PFSK-1 (cell line): Measurements from ENCODE around the gene PRSS33.

Experiments
- FOXP2 ChIP-seq: optimal IDR thresholded peaks from 2 replicates; pipeline ENCODE3; 2011; ENCODE audit warnings: borderline replicate concordance, control low read depth, inconsistent platforms; ENCODE audit not compliant: insufficient read depth; ENCODE audit errors: extremely low read length, extremely low read depth
- POLR2AphosphoS5 ChIP-seq: IDR thresholded peaks from 2 replicates; pipeline ENCODE4 v1.6.1; 2012; ENCODE audit warnings: low read depth, mild to moderate bottlenecking, control low read depth, low read length, moderate library complexity
- SIN3A ChIP-seq: IDR thresholded peaks from 2 replicates; pipeline ENCODE4 v1.6.1; 2012; ENCODE audit warnings: mild to moderate bottlenecking, low read length, moderate library complexity, borderline replicate concordance; ENCODE audit not compliant: insufficient read depth
- TAF1 ChIP-seq: IDR thresholded peaks from 2 replicates; pipeline ENCODE4 v1.6.1; 2012; ENCODE audit warnings: low read length, control low read depth, borderline replicate concordance; ENCODE audit not compliant: insufficient read depth
- TF ChIP-seq, protein P1 (sequence below), 2 experiments: IDR thresholded peaks; 2 replicates each; pipeline versions ENCODE4 v1.6.1 to v1.8.0; 2011 to 2012; ENCODE audit warnings: low read depth in 2 of 2, low read length in 2 of 2, control low read depth in 1 of 2, inconsistent platforms in 1 of 2, mild to moderate bottlenecking in 1 of 2, moderate library complexity in 1 of 2; ENCODE audit not compliant: insufficient read depth in 1 of 2

Gene PRSS33

DNA sequence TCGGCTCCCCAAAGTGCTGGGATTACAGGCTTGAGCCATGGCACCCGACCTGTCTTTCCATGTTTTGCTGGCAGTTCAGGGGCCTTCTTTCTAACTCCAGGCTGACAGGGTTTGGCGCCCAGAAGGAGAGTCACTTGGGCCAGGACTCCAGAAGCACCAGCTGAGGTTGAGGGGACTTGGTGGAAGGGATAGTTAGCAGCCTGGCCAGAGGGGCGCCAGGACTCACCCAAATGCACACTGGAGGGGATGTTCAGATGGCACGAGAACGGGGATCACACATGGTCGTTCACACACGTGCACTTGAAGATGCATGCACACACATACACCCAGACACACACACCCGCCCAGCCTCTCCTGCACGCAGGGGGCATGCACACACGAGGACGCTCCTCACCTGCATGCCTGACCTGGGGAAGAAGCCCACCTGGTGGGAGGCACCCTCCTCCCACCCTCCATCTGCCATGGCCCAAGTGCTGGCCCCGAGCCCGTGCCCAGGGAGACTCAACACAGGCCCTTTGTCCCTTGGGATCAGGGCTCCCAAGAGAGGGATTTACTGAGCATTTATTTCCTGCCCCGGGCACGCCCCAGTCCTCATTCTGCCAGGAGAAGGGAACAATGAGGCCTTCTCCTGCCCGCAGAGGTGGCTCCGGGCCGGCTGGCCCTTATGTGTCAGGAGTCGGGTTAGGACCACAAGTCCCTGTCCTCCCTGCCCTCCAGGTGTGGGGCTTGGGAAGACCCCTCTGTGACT is 27.4 kb upstream of the PRSS33 start:
- TF ChIP-seq, protein P1, sequence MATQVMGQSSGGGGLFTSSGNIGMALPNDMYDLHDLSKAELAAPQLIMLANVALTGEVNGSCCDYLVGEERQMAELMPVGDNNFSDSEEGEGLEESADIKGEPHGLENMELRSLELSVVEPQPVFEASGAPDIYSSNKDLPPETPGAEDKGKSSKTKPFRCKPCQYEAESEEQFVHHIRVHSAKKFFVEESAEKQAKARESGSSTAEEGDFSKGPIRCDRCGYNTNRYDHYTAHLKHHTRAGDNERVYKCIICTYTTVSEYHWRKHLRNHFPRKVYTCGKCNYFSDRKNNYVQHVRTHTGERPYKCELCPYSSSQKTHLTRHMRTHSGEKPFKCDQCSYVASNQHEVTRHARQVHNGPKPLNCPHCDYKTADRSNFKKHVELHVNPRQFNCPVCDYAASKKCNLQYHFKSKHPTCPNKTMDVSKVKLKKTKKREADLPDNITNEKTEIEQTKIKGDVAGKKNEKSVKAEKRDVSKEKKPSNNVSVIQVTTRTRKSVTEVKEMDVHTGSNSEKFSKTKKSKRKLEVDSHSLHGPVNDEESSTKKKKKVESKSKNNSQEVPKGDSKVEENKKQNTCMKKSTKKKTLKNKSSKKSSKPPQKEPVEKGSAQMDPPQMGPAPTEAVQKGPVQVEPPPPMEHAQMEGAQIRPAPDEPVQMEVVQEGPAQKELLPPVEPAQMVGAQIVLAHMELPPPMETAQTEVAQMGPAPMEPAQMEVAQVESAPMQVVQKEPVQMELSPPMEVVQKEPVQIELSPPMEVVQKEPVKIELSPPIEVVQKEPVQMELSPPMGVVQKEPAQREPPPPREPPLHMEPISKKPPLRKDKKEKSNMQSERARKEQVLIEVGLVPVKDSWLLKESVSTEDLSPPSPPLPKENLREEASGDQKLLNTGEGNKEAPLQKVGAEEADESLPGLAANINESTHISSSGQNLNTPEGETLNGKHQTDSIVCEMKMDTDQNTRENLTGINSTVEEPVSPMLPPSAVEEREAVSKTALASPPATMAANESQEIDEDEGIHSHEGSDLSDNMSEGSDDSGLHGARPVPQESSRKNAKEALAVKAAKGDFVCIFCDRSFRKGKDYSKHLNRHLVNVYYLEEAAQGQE (IDR thresholded peaks at IDR 0.05; ENCODE audit: insufficient read depth in 1 of 2, low read depth in 2 of 2, low read length in 2 of 2): no peak

DNA sequence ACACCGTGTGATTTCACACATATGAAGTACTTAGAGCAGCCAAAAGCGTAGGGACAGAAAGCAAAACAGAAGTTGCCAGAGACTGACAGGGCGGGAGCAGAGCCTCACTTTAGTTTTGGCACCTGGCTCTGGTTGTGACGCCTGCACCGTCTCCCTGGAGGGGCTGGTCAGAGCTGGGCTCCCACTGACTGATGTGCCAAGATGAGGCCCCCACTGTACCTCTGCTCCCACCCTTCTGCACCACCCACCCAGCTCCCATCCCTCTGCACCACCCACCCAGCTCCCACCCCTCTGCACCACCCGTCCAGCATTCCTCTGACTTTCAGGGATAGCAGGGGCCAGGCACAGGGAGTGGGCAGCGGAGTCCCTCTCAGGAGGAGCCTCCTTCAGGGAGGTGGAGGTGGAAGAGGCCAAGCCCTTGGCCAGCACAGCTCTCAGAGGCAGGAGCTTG is 26.4 kb upstream of the PRSS33 start:
- TF ChIP-seq TAF1: no peak
- TF ChIP-seq FOXP2: no peak
- no peak for TF ChIP-seq SIN3A
- TF ChIP-seq POLR2AphosphoS5: no peak
- TF ChIP-seq, protein P1 (IDR thresholded peaks at IDR 0.05; ENCODE audit: insufficient read depth in 1 of 2, low read depth in 2 of 2, low read length in 2 of 2): no peak

DNA sequence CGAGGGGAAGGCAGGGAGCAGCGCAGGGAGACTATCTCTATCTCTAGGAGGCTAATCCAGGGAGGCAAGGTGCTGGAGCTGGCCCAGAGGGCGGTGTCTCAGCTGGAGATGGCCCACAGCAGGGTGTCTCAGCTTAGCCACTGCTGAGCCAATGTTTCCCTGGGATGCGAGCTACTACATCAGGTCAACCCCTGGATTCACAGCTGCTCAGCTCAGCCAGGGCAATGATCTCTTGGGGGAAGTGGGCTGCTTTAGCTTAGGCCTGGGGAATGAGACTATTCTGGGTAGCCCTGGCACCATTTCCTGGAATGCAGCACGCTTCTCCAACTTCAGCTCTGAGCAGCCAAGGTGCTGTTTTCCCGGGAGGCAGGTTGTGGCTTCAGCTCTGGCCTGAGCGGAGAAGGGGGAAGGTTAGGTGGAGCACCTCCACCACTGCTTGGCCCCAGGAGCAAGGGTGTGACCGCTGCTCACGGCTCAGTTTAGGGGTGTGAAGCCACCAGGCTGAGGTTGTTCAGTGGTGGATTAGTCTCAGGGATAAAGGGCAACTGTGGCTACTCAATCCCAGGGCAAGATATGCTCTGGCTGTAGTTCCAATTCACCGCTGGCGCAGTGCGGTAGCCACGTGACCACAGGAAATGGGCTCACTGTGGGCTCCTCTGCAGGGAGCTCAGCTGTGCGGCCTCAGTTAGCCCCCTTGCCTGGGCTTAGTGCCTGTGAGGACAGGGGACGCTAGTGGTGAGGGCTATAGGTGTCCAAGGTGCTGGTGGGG is 24.5 kb upstream of the PRSS33 start:
- TF ChIP-seq POLR2AphosphoS5 (no peak), FOXP2 (no peak), SIN3A (no peak), TAF1 (no peak)
- TF ChIP-seq, protein P1 (IDR thresholded peaks at IDR 0.05; ENCODE audit: insufficient read depth in 1 of 2, low read depth in 2 of 2, low read length in 2 of 2): no peak

DNA sequence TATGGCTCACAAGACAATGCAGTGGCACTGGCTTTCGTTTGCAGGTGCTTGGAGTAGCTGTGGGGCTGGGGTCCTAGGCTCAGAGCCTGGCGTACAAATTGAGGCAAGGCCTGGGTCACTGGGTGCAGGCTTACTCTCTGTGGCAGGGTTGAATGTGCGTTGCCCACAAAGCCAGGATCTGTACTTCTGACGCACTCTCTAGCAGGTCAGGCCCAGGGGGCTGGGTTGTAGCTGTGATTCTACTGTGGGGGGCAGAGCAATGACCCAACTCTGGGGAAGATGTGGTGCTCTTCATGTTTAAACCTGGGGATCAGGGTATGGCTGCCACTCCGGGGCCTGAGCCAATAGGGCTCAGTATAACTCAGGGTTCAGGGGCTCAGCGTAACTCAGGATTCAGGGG is 23.3 kb upstream of the PRSS33 start:
- TF ChIP-seq, protein P1 (IDR thresholded peaks at IDR 0.05; ENCODE audit: insufficient read depth in 1 of 2, low read depth in 2 of 2, low read length in 2 of 2): no peak
- no peak for TF ChIP-seq SIN3A
- TF ChIP-seq TAF1: no peak
- TF ChIP-seq FOXP2: no peak
- no peak for TF ChIP-seq POLR2AphosphoS5
